NCI-H128 (cell line): ENCODE measurements around the gene KRTAP5-3.
"Not testable (repeated sequence)": the region's sequence is repeated elsewhere in the genome, so short reads cannot be mapped to it uniquely, and the experiment has no call there.

Experiments
- DNase-seq: peaks from one replicate; lab custom pipeline; 2025; ENCODE audit not compliant: unreplicated experiment; lab: John Stamatoyannopoulos, UW

Gene KRTAP5-3

DNA sequence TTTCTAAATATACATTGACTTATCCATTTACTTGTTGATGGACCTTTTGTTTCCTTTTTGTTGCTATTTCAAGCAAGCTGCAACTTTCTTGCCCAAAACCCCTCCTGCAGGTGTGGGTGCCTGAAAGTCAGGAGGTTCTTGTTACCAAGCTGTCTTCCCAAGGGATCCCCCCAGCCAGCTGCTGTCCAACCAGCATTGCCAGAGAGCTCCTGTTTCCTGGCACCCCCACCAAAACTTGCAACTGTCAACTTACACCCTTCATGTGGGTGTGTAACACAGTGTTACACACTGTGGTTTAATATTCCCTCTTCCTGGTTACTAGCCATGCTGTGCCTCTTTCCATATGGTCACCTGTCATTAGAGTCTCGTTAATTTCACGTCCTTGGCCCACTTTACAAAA lies 21.6 kb downstream of the KRTAP5-3 start:
- DNase-seq, result no peak

DNA sequence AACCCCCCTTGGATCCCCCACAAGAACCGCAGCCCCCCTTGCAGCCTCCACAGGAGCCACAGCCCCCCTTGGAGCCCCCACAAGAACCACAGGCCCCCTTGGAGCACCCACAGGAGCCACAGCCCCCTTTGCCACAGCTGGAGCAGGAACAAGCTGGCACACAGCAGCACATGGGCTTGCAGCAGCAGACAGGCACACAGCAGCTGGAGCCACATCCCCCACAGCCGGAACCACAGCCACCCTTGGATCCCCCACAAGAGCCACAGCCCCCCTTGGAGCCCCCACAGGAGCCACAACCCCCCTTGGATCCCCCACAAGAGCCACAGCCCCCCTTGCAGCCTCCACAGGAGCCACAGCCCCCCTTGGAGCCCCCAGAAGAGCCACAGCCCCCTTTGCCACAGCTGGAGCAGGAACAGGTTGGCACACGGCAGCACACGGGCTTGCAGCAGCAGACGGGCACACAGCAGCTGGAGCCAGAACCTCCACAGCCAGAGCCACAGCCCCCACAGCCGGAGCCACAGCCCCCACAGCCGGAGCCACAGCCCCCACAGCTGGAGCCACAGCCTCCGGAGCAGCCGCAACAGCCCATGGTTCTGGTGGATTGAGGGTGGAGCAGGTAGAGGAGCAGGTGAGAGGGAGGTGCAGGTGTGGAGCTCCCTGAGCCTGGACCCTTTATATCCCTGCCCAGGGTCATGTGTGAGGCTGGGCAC lies 23.4 kb downstream of the KRTAP5-3 start, which contains the start of gene KRTAP5-1:
Gene KRTAP5-1 (minus strand): TSS at position 623 of the 710 bp plus-strand sequence. CDS start 34 bp downstream, at position 589.
- not testable (repeated sequence) for DNase-seq

GRCh38 chr11:1582909-1583308 lies 25.4 kb downstream of the KRTAP5-3 start:
- DNase-seq, result not testable (repeated sequence)

GRCh38 chr11:1581976-1582375 lies 26.3 kb downstream of the KRTAP5-3 start:
- DNase-seq, result no peak

- DNase-seq, result no peak
Observed at GRCh38 chr11:1576825-1577224, 31.4 kb downstream of the KRTAP5-3 start.

DNA sequence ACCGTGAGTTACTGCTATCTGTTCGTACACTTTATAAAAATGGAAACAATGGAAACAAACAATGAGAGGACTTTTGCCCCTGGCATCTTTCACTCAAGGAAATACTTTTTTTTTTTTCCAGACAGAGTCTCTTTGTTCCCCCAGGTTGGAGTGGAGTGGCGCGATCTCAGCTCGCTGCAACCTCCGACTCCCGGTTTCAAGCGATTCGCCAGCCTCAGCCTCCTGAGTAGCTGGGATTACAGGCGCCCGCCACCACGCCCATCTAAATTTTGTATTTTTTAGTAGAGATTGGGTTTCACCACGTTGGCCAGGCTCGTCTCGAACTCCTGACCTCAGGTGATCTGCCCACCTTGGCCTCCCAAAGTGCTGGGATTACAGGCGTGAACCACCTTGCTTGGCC lies 32.5 kb downstream of the KRTAP5-3 start:
- DNase-seq, result not testable (repeated sequence)

GRCh38 chr11:1574933-1575242 lies 33.4 kb downstream of the KRTAP5-3 start:
- no peak for DNase-seq

DNA sequence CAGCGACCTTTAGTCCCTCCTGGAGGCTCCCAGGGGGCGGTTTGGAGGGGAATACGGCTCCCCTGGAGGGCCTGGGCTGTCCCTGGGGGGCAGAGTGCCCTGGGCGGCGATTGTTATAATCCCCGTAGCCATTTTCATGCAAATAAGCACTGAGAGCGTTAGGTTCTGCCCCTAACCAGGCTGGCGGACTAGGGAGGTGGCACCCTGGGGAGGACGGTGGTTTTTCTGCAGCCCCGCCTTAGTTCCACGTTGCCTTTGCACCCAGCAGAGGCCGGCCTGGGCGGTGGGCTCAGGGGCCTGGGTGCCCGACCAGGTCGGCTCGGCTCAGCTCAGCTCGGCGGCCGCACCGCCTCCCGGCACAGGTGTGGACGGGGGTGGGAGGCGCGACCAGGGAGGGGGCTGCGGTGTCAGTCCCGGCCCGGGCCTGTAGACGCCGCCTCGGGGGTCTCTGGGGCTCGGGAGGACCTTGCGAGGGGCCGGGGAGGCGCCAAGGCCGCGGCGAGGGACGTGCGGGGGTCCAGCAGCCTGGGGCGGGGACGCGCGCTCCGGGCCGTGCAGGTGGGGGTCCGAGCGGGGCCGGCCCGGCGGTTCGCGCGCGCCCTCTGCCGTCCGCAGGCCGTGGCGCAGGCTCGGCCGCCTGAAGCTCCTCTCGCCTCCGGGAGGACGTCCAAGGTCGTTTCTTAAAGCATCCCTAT lies 33.9 kb downstream of the KRTAP5-3 start:
- DNase-seq, result peak; percentile 26

DNA sequence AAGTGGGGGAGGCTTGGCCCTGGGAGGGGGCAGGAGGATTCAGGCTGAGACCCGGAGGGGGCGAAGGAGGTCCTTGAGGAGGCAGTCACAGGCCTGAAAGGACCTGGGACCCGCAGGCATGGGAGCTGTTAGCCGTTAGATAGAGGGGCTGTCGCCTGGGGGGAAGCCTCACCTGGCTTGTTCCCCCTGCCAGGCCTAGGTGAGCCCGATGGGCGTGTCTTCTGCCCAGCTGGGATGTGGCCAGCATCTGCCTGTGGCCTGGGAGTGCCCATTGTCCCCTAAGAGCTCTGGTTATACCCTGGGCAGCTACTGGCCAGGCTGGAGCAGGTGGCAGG lies 34.4 kb downstream of the KRTAP5-3 start:
- DNase-seq, result no peak

DNA sequence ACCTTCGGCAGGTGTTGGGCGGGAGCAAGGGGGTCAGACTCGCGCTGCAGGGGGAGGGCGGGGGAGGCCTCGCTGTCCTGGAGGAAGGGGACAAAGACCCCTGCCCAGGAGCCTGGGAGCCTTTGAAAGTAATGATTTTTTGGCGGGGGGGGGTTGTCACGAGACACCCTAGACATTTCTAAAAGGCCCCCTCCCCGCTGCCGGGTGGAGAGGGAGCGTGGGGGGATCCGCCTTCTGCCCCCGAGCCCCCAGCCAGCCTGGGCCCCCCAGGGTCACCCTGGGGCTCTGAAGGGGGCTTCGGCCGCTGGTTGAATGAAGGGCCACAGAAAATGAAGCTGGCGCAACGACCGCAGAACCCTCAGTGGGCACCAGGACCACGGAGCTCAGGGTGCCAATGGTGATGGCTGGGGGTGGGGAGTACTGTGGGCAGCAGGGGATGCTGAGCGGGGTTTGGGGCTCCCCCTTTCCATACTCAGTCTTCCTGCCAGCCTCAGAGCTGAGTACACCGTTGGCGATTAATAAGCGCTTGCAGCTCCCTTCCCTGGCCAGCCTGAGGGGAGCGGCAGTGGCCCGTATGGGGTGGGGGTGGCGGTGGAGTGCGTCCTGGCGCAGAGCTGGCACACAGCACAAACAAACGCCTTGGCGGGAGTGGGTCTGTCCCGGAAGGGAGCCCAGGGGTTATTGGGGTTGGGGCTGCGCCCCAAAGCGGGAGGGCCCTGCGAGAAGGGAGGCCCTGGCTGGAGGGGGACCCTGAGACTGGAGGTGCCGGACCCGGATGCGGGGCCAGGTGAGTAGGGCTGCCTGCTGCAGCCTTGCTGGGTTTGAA lies 35.0 kb downstream of the KRTAP5-3 start:
- DNase-seq, result no peak

DNA sequence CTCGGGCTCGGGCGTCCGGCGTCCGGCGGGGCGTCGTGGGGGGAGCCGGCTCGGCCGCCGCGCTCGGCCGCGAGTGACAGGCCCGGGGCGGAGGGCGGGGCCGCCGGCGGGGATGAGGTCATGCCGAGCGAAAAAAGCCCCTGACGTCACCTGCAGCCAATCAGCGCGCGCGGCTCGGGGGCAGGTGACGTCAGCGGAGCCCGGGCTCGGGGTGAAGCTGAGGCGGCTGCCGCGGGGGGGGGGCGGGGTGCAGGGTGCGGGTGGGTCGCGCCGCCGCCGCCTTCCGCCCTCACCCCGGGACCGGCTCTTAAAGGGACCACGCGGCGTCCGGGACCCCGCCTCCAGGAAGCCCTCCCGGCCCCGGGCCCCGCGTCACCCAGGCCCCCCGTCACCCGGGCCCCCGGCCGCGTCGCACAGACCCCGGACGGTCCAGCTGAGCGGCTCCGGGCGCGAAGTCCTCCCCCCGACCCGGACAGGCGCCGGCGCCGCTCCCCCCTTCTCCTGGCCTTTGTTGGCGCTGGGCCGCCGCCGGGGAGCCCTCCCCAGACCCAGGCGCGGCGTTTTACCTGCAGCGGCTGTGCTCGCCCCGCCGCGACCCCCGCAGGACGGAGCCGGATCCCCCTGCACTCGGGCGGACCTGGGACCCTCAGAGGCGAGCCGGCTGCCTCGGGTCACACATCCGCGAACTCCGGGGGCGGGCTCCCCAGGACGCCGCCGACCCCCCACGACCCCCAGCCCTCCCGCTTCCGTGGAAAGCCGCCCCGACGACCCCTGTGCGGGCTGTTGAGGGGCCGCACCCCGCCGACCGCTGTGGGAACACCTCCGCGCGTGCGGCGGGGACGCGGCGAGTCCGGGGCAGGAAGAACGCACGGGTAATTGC lies 35.8 kb downstream of the KRTAP5-3 start, which contains the start of gene DUSP8:
Gene DUSP8 (minus strand): TSS at position 75 of the 880 bp plus-strand sequence. CDS start 6,445 bp downstream, outside the sequence.
- peak; percentile 62 for DNase-seq

GRCh38 chr11:1571760-1572196 lies 36.5 kb downstream of the KRTAP5-3 start:
- no peak for DNase-seq

DNA sequence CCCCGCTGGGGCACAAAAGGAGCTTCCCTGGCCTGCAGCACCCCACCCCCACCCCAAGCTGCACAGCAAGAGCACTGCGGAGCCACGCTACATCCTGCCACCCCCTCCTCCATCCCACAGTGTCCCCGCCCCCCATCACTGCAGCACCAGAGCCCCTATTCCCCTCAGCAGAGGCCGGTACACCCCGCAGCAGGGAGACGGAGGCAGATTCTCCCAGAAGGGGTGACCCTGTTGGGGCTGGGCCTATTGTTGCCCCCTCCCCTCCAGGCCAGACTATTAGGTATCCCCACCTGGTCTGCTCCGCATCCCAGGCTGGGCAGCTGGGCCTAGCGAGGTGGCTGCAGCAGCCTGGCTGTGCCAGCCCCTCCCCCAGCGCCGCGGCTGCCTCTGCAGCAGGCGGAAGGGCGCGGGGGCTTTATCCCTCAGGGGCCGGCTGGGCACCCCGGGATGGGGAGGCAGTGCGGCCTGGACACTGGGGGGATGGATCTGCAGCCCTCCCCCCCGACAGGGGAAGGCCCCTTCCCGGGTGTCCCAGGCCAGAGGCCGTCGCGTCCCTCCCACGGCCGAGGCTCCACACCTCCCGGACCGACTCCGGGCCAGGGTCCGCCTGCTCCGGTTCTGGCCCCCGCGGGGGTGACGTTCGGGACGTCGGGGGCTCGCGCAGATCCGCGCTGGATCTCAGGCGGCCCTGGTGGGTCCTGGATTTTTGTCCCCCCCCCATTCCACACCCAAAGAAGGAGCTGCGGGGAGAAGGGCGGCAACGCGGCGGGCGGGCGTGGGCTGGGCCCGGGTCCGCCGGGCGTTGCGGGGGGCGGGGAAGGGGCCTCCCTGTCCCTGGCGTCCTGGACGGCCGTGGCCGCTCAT lies 37.1 kb downstream of the KRTAP5-3 start:
- no peak for DNase-seq

DNA sequence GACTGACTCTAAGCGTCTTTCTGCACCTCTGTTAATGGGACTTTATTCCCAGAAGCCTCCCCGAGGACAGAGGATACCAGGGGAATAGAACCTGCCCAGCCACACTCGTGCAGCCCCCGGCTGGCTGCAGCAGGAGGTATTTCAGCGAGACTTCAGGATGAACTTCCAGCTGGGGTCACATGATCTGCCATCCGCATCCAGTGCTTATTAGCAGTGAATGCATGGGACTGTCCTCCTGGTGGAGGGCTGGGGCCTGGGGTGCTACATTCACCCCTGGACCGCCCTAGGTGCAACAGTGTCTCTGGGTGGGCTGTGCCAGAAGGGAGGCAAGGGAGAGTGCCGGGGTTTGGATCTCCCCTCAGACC lies 37.8 kb downstream of the KRTAP5-3 start:
- no peak for DNase-seq

- no peak for DNase-seq
Observed at GRCh38 chr11:1570001-1570453, 38.2 kb downstream of the KRTAP5-3 start.

GRCh38 chr11:1569251-1569780 lies 38.9 kb downstream of the KRTAP5-3 start:
- DNase-seq, result no peak

- DNase-seq, result peak; percentile 39
Observed at GRCh38 chr11:1568441-1568911, 39.8 kb downstream of the KRTAP5-3 start.

GRCh38 chr11:1567721-1568100 lies 40.6 kb downstream of the KRTAP5-3 start:
- DNase-seq, result no peak

DNA sequence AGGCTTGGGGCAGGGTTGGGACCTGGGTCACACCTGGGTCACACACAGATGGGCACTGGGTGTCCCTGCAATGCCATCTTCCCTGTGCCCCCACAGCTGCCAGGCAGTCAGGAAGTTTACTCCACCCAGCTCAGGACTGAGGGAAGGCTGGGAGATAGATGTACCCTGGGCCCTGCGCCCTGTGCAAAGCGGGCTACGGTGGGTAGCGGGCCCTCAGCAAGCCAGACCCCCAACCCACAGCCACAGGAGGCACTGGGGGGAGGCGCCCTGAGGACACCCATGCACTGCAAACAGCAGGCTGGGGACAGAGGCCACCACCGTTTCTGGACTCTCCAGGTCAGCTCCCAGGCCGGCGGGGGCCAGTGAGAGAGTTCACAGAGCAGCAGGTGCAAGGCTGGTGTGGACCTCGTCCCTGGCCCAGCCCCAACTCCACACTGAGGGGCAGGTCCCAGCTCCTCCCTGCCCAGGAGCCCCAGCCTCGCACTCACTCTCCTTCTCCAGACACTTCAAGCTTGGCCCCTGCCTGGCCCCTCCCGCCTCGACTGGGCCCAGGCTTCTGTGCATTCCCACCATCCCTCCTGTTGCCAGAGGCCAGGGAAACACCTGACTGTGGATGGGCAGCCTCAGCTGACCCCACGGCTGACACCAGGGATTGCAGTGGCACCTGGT lies 41.1 kb downstream of the KRTAP5-3 start:
- DNase-seq, result no peak
